Posterior vena cava (tissue), 2 donors: ENCODE measurements around the gene ABCA2. TPM values are rescaled to one million over a fixed set of nuclear protein-coding genes. Genes with fewer than 3 reads are reported as not detected.

Source experiments
- DNase-seq: peaks from one replicate; pipeline ENCODE4 v3.0.0-alpha.2; 2020; ENCODE audit warnings: low spot score
- intact Hi-C, 2 donors: fragments of 100-400 bp; cut with DNase I; formaldehyde crosslinking; loops; one replicate each; pipeline versions ENCODE4 v1.14.1 to v1.14.2; 2022 to 2023
- total RNA-seq, 2 donors: library from RNA; stranded (reverse); fragmentation: NEBNext Ultra II Directional; extraction: Animal tissue kit (Norgen Biotek cat#: 25700); gene quantifications; one replicate each; pipeline ENCODE4 v1.2.1, GENCODE V29; 2021
- donor health status: DM: yes; HTN: yes; CAD: no.
- donor health status: DM: yes; HTN: yes; CAD: no.

The ABCA2 gene
- total RNA-seq, 2 donors from 2014 or later, result 30.8 to 32.8 TPM

DNA sequence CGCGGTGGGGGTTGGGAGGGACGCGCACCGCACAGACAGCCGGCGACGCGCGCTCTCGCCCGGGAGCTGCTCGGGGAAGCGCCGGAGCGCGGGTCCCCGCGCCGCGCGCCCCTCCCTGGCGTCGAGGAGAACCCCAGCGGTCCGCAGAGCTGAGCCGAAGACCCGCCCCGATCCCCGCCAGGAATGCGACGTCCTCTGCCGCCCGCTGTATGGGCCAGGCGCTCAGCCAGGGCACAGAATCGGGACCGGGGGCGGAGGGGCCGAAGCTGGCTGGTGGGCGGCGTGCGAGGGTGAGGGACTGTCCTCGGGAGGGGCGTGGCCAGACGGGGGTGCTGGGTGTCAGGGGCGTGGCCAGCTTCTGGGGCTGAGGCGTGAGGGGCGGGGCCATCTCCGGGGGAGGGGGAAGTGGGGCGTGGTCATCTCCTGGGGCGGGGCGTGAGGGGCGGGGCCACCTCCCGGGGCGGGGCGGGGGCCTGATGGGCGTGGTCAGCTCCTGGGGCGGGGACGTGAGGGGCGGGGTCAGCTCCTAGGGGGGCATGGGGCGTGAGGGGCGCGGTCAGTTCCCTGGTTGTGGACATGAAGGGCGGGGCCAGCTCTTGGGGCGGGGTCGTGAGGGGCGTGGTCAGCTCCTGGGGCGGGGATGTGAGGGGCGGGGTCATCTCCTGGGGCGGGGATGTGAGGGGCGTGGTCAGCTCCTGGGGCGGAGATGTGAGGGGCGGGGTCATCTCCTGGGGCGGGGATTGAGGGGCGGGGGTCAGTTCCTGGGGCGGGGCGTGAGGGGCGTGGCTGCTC is 49.8 kb downstream of the ABCA2 start:
- DNase-seq, result peak; percentile 93
- intact Hi-C loops, result no loop called here

DNA sequence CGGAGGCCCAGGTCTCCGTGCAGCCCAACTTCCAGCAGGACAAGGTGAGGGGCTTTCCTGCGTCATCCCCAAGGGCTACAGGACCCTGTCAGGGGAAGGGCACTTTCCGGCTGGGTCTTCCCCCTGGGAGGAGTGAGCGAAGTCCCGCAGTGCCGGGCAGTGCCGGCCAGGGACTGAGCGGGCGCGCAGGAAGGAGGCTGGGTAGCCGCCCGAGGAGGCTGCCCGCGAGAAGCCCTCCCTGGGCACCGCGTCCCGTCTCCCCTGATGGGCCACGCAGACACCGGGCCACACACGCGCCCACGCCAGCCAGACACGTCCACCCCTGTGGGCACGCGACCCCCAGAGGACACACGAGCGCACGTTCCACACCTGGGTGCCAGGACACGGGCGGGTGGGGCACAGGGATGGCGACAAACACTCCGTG is 50.4 kb downstream of the ABCA2 start:
- intact Hi-C loops, result no loop called here

DNA sequence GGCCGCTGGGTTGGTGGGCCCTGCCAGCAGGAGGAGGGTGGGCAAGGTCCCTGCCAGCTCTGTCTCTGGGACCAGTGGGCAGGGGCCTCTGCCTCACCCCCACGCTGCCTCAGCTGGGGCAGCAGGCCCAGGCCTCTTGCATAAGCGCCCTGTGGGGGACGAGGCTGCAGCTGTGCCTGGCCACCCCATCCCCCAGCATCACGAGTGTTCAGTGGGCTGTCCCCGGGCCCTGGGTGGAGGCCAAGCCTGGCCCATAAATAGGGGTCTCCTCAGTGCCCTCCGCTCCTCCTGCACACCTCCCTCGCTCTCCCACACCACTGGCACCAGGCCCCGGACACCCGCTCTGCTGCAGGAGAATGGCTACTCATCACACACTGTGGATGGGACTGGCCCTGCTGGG is 50.8 kb downstream of the ABCA2 start, which contains the start of gene PTGDS:
Gene PTGDS, plus strand, starts transcription at position 282 of the 400 bp plus-strand sequence. Its CDS starts 75 bp downstream, at position 357.
- intact Hi-C loops, result no loop called here
- DNase-seq, result no peak

More for the DNA sequence above, 50.4 kb downstream of the ABCA2 start:
- no peak for DNase-seq

DNA sequence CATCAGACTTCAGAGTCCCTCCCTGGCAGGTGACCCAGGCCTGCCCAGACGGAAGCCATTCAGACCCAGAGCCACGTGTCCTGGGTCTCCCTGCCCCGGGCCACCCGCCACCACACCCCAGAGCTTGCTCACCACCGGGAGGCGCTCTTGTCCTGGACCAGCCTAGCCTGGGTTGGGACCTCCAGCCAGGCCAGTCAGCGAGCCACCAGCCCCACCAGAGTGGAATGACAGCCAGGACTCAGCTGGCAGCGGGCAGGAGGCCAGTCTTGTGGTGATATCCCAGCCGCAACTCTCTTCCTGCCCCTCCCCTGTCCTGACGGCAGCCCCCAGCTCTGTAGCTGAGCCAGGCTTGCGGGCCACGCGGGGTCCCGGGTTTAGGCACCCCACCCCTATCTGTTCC is 52.4 kb downstream of the ABCA2 start:
- peak; percentile 88 for DNase-seq
- intact Hi-C loops, result no loop called here

DNA sequence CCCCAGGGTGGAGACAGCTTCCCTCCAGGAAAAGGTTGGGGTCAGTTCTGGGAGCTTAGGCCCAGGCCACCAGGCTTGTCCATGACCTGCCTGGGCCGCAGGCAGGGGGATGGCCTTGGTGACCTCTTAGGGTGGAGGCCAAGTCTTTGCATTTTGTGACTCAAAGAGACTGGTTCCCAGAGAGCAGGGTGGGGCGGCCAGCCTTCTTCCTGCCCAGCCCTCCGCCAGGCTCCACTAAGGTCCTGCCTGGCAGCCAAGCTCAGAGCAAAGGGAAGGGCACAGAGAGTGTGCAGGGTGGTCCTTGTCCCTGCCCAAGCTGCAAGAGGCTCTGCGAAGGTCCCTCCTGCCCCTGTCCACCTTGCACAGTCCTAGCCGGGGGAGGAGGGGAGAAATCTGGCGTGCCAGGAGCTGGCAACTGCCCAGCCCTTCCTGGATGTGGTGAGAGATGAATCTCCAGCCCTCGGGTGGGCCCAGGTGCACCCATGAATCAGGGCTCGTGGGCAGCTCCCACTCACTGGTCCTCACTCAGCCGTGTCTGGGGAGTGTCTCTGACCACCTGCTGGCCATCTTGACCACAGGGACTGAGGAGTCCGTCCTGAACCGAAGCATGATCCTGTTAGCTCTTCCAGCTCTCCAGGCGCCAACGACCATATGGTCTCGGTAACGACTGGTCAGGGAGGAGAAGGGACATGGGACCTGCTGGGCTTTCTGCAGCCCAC is 53.1 kb downstream of the ABCA2 start:
- intact Hi-C loops, result no loop called here
- no peak for DNase-seq

DNA sequence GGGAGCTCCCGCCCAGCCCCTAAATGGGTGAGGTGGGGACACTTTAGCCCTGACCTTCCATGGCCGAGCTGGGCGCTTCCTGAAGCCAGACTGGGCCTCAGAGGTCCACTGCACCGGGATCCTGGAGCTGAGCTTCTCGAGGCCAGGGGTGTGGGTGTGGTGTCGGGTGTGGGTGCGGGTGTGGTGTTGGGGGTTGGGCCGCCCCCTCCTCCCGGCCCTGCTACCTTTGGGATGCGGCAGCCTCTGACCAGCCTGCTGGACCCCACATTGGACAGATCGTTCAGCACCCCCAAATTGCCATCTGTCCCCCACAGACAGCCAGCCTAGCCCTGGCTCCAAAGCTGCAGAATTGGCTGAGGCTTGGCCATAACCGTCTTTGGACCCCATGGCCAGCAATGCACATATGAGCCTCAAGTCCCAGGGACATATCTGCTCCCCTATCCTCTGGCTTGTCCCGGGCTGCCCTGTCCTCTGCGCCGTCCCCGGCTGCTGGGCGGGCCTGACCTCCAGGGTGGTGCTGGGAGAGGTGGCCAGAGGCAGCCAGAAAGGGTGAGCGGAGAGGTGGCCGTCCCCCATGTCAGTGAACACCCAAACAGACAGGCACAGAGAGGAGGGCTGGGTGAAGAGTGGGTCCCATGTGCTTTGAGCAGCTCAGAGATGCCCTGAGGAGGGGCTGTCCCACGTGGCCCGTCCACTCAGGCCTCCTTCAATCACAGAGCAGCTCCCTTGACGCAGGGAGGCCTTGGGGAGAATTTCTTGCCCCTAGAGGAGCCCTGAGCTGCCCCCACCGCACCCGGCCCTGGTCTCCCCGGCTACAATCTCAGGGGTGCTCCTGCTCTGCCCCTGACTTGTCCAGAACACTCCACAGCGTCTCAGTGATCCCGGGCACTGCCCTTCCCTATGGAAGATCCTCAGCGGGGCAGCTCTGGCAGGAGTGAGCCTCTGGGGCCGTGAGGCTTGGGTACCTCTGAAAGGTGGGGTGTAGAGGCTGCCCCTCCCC is 54.1 kb downstream of the ABCA2 start:
- intact Hi-C loops, result no loop called here
- no peak for DNase-seq

DNA sequence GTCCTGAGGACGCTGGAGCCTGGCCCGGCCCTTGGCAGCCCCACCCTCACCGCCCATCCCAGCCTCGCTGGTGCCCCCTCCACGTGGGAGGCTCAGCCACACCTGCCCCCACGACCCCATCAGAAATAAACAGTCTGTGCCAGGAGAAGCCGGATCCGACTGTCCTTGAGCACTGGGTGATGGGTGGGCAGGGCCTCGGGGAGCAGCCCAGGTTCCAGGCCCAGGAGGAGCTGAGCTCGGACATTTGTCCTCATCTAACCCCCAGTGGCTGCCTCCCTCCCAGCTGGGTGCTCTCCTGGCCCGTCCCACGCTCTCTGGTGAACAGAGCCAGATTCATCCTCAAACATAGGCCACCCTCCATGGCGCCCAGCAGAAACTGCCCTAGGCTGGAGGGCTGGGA is 55.3 kb downstream of the ABCA2 start:
- intact Hi-C loops, result no loop called here
- DNase-seq, result no peak

DNA sequence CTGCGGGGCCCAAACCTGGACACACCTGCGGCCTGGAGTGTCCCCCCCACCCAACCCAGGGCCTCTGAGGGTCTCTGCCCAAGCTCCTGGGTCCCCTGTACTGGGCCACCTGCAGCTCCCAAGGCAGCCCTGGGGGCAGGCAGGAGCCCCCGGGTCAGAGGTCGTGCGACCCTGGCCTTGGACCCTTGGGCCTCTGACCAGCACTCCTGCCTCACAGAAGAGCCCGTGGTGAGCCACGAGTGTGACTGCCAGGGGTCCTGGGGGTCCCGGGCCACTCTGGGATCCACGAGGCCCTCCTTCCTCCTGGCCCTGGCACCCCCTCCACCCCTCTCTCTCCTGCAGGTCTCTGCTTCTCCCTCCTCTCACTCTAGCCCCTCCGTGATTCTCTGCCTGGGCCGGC is 55.7 kb downstream of the ABCA2 start:
- intact Hi-C loops, result no loop called here
- no peak for DNase-seq

DNA sequence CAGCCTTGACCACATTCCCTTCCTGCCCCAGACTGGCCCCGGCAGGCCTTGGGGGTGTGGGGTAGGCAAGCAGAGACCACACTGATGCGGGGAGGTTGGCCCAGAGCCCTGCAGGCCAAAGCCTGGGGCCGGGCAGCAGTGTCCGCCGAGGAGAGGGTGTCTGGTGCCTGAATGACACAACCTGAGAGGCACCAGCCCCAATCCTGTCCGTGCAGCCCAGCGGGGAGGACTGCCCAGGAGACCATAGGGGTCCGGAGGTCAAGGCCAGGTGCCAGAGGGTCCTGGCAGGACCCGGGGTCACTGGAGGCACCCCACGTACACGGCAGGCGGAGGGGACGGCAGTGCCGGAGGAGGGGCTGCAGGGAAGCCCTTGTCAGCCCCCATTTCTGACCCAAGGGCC is 56.3 kb downstream of the ABCA2 start:
- no peak for DNase-seq
- intact Hi-C loops, result no loop called here

DNA sequence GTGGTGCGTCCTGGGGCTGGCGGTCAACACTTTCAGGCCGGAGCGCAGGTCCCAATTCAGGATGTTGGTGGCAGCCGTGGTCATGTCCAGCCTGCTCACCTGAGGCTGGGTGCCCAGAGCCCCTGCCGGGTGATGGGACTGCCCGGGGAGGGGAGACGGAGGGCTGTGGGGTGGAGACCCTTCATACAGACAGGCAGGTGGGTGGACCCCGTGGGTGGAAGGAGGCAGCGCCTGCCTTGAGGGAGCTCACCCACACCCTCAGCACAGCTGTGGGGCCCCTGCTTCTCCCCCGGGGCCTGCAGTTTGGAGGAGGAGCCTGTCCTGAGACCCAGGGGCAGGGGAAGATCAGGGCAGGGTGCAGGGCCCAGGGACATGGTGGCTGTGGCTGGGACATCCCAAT is 57.7 kb downstream of the ABCA2 start:
- DNase-seq, result no peak
- intact Hi-C loops, result no loop called here

DNA sequence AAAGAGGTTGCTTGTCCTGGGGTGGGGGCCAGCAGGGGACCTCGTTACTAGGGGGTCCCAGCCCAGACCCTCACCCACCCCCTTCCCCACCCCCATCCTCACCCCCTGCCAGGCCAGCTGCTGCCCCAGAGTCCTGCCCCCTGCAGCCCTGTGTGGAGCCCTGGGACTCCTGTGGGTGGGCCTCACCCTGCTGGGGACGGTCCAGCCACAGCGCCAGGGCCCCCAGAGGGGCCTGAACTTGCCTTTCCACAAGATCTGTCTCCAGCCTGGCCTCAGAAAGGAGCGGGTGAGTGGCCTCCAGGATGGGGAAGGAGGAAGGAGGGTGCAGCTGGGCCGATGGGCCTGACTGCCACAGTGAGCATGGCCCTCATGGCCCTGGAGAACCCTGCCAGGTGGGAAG is 58.3 kb downstream of the ABCA2 start:
- DNase-seq, result no peak
- intact Hi-C loops, result no loop called here

DNA sequence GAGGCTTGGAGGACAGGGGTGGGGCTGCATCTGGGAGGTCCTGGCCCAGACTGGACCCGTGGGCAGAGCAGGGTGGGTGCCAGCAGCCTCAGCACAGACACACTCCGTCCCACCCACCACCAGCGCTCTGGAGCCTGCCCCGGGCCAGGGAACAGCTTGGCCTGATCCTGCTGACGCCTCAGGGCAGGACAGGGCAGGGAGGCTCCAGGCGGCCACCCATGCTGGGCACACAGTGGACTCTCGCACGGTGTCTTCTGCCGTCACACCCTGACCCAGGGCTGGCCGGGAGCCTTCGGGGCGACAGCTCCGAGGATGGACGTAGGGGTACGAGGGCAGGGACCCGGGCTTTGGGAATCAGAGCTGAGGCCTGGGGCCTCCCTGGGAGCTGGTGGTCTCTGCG is 58.9 kb downstream of the ABCA2 start:
- intact Hi-C loops, result no loop called here
- no peak for DNase-seq

DNA sequence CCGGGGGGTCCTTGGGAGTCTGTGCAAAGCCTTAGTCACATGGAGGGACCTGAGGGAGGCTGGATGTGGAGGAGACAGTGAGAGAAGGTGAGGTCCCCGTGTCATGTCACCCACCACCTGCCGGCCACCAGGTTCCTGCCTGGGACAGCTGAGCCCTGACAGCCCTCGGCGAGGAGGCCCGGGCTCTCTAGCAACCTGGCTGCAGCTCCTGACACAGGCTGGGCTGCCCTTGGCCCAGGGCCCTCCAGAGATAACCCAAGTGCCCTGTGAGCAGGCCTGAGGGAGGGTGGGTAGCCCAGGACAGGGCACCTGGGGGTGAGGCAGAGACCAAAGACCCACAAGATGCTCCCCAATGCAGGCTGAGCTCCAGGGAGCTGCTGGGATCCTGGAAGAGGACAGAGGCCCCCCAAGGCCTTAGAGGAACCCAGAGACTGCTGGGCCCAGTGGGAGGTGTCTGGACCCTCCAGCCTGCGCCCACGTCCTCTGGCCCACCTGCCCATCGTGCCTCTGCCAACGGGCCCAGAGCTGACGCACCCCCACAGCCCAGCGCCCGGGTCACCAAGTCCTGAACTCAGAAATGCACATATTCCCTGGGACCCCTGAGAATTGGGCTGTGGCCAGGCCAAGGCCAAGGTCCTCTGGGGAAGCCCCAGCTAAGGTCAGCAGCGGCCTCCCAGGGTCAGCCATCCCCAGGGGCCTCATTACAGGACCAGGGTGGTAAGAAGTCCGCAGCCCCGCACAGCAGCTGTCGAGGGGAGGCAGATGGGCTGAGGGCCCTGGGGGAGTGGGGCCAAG is 59.5 kb downstream of the ABCA2 start:
- intact Hi-C loops, result no loop called here
- no peak for DNase-seq

DNA sequence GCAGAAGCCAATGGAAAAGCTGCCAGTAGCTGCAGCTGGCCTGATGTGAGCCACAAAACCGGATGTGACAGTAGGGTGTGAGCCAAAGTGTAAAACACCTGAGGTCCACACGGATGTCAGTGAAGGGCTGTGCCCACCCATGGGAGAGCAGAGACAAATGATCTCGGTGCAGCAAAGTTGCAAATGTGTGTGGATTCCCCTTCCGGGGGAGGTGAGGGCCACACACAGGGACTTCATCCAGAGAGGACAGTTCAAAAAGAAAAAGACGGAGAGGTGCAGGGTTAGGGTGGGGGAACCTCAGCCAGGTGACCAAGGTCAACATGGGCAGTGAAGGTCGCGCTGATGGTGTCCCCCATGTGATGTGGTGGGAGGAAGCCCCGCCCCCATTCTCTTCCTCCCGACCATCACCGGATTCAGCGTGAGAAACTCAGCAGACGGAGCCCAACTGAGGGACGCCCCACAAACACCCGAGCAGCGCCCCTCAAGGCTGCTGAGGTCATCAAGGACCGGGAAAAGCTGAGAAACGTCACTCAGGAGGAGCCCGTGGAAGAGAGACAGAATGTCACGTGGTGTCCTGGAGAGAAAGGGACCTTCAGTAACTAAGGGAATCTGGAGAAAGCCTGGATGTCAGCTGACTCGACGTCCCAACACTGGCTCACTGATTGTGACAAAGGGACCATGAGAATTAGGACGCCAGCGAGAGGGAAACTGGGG is 62.1 kb downstream of the ABCA2 start:
- DNase-seq, result no peak
- intact Hi-C loops, result no loop called here

DNA sequence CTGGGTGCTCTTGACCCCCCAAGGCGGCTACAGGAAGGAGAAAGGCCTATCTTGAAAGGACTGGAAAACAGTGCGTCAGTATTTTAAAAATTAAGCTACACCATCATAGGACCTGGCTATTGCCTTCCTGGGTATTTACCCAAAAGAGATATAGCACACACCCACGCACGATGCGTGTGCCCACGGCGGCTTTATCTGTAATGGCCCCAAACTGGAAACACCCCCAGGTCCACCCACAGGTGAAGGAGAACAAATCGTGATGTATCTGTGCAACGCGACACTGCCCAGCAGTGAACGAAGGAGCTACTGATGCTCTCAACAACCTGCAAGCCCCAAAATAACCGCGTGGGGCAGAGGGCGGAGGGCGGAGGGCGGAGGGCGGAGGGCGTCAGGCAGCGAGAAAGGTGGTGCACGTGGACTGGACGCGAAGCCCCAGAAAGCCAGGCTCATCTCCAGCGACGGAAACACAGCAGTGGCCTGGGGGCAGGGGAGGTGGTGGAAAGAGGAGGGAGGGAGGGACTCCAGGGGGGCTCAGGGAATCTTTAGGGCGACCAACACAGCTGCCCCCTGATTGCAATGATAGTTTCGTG is 63.1 kb downstream of the ABCA2 start:
- no peak for DNase-seq
- intact Hi-C loops, result no loop called here

DNA sequence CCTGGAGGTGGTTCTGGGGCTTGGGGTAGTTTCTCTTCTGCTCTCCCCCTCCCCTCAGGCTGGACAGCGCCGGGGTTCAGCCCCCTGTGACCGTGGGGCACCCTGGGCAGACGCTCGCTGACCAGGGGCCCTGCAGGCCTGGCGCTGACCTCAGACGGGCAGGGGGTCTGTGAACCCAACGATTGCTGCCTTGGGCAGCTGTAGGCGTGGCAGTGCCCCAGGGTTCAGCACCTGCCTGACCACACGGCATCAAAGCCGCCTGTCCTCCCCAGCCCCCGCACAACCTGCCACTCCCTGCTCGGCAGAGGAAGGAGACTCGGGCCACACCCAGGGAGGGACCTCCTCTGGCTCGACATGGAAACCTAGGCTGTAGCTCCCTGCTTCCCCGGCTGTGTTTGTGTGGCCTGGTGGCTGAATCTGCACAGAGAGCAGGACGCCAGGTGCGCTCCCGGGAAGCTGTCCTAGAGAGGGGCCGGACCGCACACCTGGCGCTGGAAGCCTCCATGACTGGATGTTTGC is 63.8 kb downstream of the ABCA2 start:
- intact Hi-C loops, result no loop called here
- no peak for DNase-seq

DNA sequence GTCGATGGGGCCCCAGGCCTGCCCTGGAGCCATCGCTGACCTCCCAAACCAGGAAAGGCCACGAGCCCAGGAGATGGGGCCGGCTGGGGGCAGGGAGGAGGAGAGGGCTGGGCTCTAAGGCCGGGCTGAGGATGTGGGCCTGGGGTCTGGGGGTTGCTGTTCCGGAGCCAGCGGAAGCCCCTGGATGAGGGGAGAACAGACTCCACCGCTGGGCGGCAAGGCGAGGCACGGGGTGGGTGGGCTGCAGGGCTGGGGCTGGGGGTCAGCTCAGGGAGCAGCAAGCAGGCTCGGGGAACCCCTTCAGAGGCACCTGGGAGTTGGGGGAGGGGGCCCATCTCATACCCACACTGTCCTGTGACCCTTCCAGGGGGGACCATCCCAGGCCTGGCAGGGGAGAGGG is 64.3 kb downstream of the ABCA2 start:
- intact Hi-C loops, result no loop called here
- DNase-seq, result no peak

DNA sequence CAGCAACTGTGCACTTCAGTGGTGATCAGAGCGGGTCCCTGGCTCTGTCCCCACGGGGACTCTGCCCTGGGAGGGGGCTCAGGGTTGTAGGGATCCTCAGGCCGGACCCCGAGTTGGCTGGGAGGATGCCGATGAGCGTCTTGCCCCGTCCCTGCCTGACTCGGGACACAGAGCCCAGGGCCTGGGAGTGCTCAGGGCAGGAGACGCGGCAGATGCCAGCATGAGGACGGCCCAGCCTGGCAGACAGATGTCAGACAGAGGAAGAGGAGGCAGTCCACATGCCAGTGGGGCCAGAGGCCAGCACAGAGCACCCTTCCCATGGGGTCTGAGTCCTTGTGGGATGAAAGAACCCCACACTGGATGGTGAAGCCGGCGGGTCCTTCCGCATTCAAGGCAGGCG is 64.7 kb downstream of the ABCA2 start:
- intact Hi-C loops, result no loop called here
- no peak for DNase-seq
